HG03196 (cell line): ENCODE results near the gene RIMS4.
"Not testable (repeated sequence)": the region's sequence is repeated elsewhere in the genome, so short reads cannot be mapped to it uniquely, and the experiment has no call there.

Source experiments
- ATAC-seq: cut with Tn5 transposase; IDR thresholded peaks from one replicate; pipeline ENCODE4 v1.9.1; 2021; ENCODE audit not compliant: unreplicated experiment

The RIMS4 gene

DNA sequence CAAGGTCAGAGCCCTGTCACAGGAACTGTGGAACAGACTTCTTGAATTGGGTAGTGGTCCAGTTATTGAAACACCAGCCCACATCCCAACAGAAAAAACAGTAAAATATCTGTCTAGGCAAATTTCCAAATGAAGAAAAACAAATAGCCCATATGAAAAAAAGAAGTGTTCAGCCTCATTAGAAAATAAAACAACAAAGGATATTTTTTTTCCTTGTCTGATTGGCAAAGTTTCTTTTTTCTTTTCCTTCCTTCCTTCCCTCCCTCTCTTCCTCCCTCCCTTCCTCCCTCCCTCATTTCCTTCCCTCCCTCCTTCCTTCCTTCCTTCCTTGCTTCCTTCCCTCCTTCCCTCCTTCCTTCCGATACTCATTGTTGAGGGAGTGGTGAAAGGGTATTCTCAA is 20.6 kb upstream of the RIMS4 start:
- ATAC-seq = no peak

GRCh38 chr20:44830523-44830922 is 20.2 kb upstream of the RIMS4 start:
- ATAC-seq = no peak

GRCh38 chr20:44829688-44830087 is 19.3 kb upstream of the RIMS4 start:
- no peak for ATAC-seq

- no peak for ATAC-seq
These were observed 18.3 kb upstream of the RIMS4 start for GRCh38 chr20:44828640-44829039.

GRCh38 chr20:44827401-44827800 is 17.1 kb upstream of the RIMS4 start:
- ATAC-seq = no peak

DNA sequence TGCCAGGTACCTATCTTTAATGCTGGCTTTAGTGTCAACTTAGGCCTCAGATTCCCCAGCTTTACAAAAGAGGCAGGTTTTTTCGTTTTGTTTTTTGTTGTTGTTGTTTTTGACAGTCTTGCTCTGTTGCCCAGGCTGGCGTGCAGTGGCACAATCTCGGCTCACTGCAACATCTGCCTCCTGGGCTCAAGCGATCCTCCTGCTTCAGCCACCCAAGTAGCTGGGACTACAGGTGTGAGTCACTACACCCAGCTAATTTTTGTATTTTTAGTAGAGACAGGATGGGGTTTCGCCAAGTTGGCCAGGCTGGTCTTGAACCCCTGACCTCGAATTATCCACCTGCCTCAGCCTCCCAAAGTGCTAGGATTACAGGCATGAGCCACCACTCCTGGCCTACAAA is 11.2 kb upstream of the RIMS4 start:
- ATAC-seq = not testable (repeated sequence)

DNA sequence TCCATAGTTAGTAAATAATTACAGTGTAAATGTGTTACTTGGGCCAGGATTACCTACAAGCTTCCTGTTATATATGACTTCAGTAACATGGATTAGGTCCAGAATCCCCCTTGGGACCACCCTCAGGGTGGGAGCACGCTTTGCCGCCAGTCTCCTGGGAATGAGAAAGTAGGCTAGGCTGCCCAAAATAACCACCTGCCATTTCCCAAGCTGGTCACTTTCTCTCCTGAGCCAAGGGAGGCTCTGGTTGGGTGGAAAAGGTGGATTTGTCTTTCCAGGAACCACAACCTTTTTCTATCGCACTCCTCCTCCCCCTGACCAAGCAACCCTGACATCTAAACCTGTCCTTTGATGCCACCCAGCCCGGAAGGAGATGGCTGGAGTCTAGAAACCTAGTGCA is 9.6 kb upstream of the RIMS4 start:
- ATAC-seq = no peak

GRCh38 chr20:44817143-44817910 is 7.0 kb upstream of the RIMS4 start:
- no peak for ATAC-seq

- ATAC-seq = no peak
These were observed 4.6 kb upstream of the RIMS4 start for GRCh38 chr20:44814937-44815336.

- ATAC-seq = no peak
These were observed 872 bp upstream of the RIMS4 start for GRCh38 chr20:44811150-44811685.

DNA sequence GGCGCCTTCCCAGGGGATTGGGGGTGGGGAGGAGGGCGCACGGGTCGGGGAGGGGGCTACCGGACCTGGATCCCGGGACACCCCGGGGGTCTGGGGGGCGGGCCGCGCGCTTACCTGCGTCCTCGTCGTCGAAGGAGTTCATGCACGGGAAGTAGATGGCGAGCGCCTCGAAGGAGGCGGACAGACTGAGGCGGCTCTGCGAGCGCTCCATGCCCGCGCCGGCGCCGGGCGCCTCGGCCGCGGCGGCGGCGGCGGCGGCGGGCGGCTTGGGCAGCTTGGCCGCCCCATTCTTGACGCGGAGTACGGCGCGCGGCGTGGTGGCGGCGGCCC is 320 bp downstream of the RIMS4 start:
- no peak for ATAC-seq

- no peak for ATAC-seq
These were observed 826 bp downstream of the RIMS4 start for GRCh38 chr20:44809380-44810060.

DNA sequence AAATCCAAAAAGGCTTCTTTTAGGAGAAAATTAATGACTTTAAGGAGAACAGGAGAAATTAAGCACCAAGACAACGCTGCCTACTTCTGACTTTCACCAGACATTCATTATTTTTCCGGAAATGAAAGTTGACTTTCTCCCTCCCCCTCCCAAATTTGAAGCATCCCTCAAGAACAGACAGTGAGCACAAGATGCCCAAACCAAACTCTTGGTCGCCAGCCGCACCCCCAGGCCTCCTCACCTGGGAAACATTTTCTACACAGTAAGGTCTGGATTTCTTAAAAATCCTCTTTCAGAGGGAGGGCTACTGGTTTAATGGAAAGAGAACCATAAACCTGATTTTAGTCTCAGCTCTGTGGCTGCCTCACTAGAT is 2.7 kb downstream of the RIMS4 start:
- no peak for ATAC-seq

- no peak for ATAC-seq
These were observed 3.2 kb downstream of the RIMS4 start for GRCh38 chr20:44807051-44807683.

GRCh38 chr20:44805979-44806620 is 4.2 kb downstream of the RIMS4 start:
- no peak for ATAC-seq

DNA sequence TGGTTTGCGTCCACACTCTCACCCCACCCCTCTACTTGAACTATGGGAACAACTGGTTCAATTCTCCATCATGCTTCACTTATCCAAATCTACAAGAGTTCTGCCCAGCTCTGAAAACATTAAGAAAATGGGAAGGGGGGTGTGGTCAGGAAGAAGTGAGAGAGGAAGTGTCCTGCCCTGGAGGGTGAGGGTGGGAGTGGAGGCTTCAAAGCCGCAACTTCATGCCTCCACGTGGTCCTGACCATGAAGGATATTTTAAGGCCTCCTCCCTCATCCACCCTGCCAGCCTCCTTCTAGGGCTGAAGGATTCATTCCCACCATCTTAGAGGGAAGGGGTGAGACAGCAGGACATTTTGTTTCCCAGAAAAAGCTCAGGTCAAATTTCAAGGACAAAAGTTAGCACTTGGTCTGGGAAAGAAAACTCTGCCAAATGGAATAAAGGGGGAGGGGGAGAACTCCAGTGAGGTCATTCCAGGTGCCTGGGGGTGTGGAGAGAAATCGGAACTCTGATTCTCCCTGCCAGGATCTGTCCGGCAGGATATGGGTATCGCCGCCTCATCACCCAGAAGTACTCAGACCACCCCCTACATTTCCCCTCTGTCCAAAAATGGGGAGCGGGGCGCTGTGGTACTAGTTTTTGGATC is 4.9 kb downstream of the RIMS4 start:
- no peak for ATAC-seq

- no peak for ATAC-seq
These were observed 6.9 kb downstream of the RIMS4 start for GRCh38 chr20:44803383-44803941.

GRCh38 chr20:44802702-44803101 is 7.6 kb downstream of the RIMS4 start:
- no peak for ATAC-seq

DNA sequence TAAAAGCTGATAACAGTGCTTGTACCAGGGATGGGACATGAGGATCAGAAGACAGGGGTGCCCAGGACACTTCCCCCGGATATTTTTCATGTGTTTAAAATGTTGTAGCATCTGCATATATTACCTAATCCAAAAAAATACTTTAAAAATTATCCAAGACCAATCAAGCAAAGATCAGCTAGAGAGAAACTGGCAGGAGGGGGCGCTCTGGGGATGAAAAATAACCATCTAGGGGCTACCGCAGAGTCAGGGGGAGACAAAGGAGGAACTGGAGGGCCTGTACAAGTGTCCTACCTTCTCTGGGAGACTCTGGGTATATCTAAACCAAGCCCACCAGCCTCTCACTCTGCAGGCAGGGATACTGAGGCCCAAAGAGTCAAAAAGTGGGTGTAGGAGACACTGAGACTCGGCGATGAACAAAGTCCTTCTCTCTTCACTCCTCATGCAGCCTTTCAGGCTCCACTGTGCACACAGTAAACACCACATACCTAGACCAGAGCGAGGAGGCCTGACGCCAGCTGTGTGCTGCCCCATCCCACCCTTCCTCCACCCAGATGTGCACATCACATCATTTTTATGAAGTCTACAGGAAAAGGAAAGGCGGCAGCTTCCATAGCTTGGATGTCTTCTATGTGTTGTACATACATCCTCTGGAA is 9.8 kb downstream of the RIMS4 start:
- no peak for ATAC-seq

GRCh38 chr20:44799691-44800090 is 10.7 kb downstream of the RIMS4 start:
- no peak for ATAC-seq
